Tibial artery (tissue), 4 donors: ENCODE measurements around the gene UQCRC2.

Experiments used
- DNase-seq, 2 donors: peaks; one replicate each; pipeline ENCODE4 v3.0.0-alpha.2; 2019
- H3K27ac ChIP-seq, 2 donors: fragments of 200-600 bp; sonication (generic) in 1 of 2; 1 replicate in 1 of 2; 2 replicates in 1 of 2; pipeline ENCODE4 v1.5.1; 2018 to 2019; ENCODE audit warnings: mild to moderate bottlenecking in 1 of 2
- H3K27me3 ChIP-seq, 2 donors: fragments of 200-600 bp; sonication (generic) in 1 of 2; one replicate each; pipeline versions ENCODE4 v1.5.1 to v1.6.0; 2016 to 2019
- H3K36me3 ChIP-seq, 3 donors: fragments of 200-600 bp; sonication (generic) in 2 of 3; one replicate each; pipeline ENCODE4 v1.5.1; 2016 to 2019; ENCODE audit warnings: mild to moderate bottlenecking in 2 of 3
- H3K4me1 ChIP-seq, 4 donors: fragments of 200-600 bp; sonication (generic) in 2 of 4; 1 replicate in 3 of 4; 2 replicates in 1 of 4; pipeline ENCODE4 v1.5.1; 2016 to 2019
- H3K4me3 ChIP-seq, 2 donors: fragments of 200-600 bp; sonication (generic) in 1 of 2; 1 replicate in 1 of 2; 2 replicates in 1 of 2; pipeline ENCODE4 v1.5.1; 2018 to 2019; ENCODE audit warnings: mild to moderate bottlenecking in 2 of 2
- H3K9me3 ChIP-seq, 3 donors: fragments of 200-600 bp; sonication (generic) in 1 of 3; one replicate each; pipeline ENCODE4 v1.5.1; 2016 to 2019
- intact Hi-C: fragments of 100-400 bp; cut with DNase I; formaldehyde crosslinking; loops from one replicate; pipeline ENCODE4 v1.15.0; 2023; ENCODE audit warnings: low total_unique reads
- TF ChIP-seq, protein P1 (sequence below), 2 experiments: fragments of 200-600 bp in 1 of 2; fragments of 450-650 bp in 1 of 2; IDR thresholded peaks; one replicate each; pipeline ENCODE4 v1.5.1; 2017 to 2019; ENCODE audit warnings: antibody characterized with exemption in 2 of 2, mild to moderate bottlenecking in 1 of 2, moderate library complexity in 1 of 2

Gene UQCRC2

DNA sequence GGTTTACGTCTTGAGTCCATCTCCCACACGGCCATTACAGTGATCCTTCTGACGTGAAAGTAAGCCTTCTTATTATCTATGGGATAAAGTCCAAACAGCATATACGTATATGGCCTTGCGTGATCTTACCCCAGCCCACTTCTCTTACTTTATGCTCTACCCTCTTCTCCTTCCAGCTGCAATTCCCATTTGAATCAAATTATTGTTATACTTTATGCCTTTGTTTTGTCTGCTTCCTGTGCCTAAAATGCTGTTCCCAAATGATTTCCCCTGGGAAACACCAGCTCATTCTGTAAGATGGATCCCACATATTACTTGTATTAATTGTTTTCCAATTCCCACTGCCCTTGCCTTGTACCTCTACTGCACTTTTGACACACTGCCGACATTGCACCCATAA lies 11.2 kb downstream of the UQCRC2 start:
- TF ChIP-seq, protein P1, sequence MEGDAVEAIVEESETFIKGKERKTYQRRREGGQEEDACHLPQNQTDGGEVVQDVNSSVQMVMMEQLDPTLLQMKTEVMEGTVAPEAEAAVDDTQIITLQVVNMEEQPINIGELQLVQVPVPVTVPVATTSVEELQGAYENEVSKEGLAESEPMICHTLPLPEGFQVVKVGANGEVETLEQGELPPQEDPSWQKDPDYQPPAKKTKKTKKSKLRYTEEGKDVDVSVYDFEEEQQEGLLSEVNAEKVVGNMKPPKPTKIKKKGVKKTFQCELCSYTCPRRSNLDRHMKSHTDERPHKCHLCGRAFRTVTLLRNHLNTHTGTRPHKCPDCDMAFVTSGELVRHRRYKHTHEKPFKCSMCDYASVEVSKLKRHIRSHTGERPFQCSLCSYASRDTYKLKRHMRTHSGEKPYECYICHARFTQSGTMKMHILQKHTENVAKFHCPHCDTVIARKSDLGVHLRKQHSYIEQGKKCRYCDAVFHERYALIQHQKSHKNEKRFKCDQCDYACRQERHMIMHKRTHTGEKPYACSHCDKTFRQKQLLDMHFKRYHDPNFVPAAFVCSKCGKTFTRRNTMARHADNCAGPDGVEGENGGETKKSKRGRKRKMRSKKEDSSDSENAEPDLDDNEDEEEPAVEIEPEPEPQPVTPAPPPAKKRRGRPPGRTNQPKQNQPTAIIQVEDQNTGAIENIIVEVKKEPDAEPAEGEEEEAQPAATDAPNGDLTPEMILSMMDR (IDR thresholded peaks at IDR 0.05): no peak
- H3K36me3 ChIP-seq: peaks cover 90 to 100% (median 97%) of the 10 kb centered on the region in 3 donors

DNA sequence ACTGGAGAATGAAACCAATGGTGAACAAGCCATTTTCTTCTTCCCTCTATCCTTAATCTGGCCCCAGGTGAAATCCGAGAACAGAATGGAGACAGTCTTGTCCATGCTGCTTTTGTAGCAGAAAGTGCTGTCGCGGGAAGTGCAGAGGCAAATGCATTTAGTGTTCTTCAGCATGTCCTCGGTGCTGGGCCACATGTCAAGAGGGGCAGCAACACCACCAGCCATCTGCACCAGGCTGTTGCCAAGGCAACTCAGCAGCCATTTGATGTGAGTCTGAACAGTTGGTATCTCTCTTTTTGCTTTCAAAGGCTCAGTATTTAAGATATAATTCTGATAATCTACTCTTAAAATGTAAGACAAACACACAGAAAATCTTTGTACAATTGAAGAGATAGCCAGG lies 18.7 kb downstream of the UQCRC2 start:
- Histone ChIP-seq H3K27ac (no peak overlapping the region), H3K9me3 (no peaks in the 10 kb centered on the region), H3K36me3 (peaks cover 91 to 100% (median 99%) of the 10 kb centered on the region in 3 donors), H3K4me1 (no peaks in the 10 kb centered on the region), H3K27me3 (no peaks in the 10 kb centered on the region), H3K4me3 (no peak overlapping the region)
- intact Hi-C loops: no loop called here
- TF ChIP-seq, protein P1 (IDR thresholded peaks at IDR 0.05): no peak
- no peak for DNase-seq

More for the DNA sequence above, 11.2 kb downstream of the UQCRC2 start:
- DNase-seq: no peak
- H3K27ac ChIP-seq: no peak overlapping the region
- H3K27me3 ChIP-seq: no peaks in the 10 kb centered on the region
- H3K9me3 ChIP-seq: no peaks in the 10 kb centered on the region
- no peaks in the 10 kb centered on the region for H3K4me1 ChIP-seq
- H3K4me3 ChIP-seq: no peak overlapping the region
- intact Hi-C loops: no loop called here

GRCh38 chr16:21973945-21974344 lies 20.8 kb downstream of the UQCRC2 start:
- H3K36me3 ChIP-seq: peaks cover 92 to 100% (median 100%) of the 10 kb centered on the region in 3 donors
- H3K4me3 ChIP-seq: no peak overlapping the region
- TF ChIP-seq, protein P1 (IDR thresholded peaks at IDR 0.05): no peak
- no peaks in the 10 kb centered on the region for H3K4me1 ChIP-seq
- H3K27ac ChIP-seq: no peak overlapping the region
- no peaks in the 10 kb centered on the region for H3K27me3 ChIP-seq
- intact Hi-C loops: no loop called here
- DNase-seq: no peak
- H3K9me3 ChIP-seq: no peaks in the 10 kb centered on the region

DNA sequence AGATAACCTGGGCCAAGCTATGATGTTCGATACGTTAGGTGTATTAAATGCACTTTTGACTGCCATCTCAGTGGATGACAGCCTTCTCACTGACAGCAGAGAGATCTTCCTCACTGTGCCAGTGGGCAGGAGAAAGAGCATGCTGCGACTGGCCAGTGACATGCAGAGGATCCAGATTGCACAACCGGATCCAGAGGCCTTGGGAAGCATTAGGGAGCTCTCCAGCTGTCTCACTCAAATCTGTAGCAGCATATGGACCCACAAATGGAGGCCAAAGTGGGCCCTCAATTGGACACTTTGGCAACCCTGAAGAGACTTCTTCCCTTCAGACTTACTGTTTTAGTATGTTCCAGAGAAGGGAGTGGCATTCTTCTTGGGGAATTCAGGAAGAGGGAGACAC lies 26.9 kb downstream of the UQCRC2 start:
- Histone ChIP-seq H3K9me3 (no peaks in the 10 kb centered on the region), H3K36me3 (peaks cover 87 to 100% (median 91%) of the 10 kb centered on the region in 3 donors), H3K4me1 (no peaks in the 10 kb centered on the region), H3K27me3 (no peaks in the 10 kb centered on the region), H3K27ac (no peak overlapping the region), H3K4me3 (no peak overlapping the region)
- TF ChIP-seq, protein P1 (IDR thresholded peaks at IDR 0.05): no peak
- no peak for DNase-seq
- intact Hi-C loops: no loop called here

- Histone ChIP-seq H3K9me3 (no peaks in the 10 kb centered on the region), H3K4me3 (no peak overlapping the region), H3K27me3 (no peaks in the 10 kb centered on the region), H3K36me3 (peaks cover 66 to 85% (median 72%) of the 10 kb centered on the region in 3 donors), H3K27ac (no peak overlapping the region), H3K4me1 (no peaks in the 10 kb centered on the region)
- TF ChIP-seq, protein P1 (IDR thresholded peaks at IDR 0.05): no peak
- DNase-seq: no peak
- intact Hi-C loops: no loop called here
Measured at GRCh38 chr16:21982108-21982507, 28.9 kb downstream of the UQCRC2 start.

DNA sequence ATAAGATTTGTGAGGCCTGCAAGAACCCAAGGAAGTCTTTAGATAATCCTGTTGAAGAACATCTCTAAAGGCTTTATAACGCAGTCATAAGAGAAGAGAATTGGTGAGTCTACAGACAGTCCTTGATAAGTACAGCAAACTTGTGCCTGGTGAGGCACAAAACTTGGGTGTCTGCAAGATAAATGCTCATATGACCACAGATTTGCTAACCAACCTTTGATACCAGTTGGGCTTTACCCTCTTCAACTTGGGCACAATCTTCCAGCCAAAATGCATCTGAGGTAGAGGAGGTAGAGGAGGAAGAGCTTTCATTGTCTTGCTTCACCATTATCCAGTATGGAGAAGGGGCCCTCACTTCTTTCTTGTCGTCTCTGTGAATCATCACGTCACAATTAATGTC lies 30.9 kb downstream of the UQCRC2 start:
- TF ChIP-seq, protein P1 (IDR thresholded peaks at IDR 0.05): no peak
- H3K27me3 ChIP-seq: no peaks in the 10 kb centered on the region
- no peak overlapping the region for H3K4me3 ChIP-seq
- intact Hi-C loops: no loop called here
- H3K9me3 ChIP-seq: no peaks in the 10 kb centered on the region
- H3K4me1 ChIP-seq: peaks cover 0 to 1% (median 0%) of the 10 kb centered on the region in 4 donors
- H3K27ac ChIP-seq: no peak overlapping the region
- peaks cover 47 to 66% (median 52%) of the 10 kb centered on the region in 3 donors for H3K36me3 ChIP-seq
- no peak for DNase-seq
